ENCODE results near the gene TMEM30A.

Gene TMEM30A

DNA sequence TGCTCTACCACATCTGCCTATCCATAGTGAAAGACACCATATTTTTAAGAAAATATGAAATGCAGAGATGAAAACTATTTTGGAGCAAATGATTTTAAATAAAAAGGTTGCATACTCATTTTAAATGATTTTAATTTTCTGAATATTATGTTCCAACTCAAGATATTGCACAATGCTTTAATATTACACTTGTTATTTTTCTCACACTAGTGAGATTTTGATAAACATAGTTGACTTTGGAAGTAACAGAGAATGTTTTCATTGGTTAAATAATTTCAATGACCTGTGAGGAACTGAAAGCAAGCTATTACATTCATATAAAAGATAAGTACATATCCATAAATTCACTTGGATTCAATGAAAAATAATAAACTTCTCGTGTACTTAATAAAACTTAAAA is 7.2 kb upstream of the TMEM30A start:
- DNase-seq (ENCODE audit: low spot score): no peak

DNA sequence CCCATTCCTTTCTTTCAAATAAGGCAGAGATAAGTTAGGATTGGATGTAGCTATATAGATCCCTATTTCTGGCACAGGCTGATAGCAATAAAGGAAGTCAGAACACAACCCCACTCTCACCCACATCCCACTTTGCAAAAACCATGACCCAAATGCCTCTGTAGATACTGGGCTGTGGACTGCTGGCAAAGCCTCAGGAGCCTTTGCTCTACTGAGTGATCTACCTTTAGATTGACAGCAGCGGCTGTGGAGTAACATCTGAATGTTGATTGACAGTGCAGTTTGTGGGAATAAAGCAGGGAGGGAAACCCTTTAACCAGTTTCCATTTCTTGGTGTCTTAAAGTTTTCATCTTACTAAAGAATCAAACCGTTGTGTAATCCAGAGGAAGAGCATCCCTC is 6.7 kb upstream of the TMEM30A start:
- no peak for DNase-seq (ENCODE audit: low spot score)

DNA sequence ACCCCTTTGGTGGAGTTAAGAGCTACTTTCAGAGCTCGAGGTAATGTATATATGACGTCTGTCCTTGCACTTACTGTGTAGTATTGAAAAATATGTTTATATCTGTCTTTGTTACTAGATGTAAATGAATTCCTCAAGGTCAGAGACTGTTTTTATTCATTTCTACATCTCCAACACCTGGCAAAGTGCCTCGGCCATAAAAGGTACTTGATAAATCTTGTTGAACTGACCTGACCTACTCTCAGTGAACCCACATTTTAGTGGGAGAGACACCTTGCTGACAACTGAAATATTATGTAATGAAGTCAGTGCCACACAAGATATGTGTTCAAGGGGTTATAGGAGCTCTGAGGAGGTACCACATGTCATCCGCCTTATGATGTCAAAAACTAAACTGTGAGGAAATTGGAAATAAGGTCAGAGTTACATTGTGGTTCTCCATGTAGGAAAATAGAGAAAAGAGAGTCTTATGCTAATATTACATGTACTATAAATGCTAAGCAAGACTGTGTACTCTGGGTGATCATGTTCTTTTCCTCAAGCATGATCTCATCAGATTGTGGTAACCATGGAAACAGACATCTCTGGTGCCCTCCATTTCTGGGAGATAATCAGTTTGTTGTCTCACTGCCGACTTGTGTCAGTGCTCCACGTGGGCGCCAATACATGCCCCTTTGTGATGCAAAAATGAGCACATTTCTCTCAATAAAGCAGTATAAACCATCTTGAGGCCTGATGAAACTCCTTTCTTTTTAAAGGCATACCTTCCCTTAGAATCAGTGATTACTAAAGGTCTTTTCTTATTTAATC is 5.7 kb upstream of the TMEM30A start:
- no peak for DNase-seq (ENCODE audit: low spot score)

DNA sequence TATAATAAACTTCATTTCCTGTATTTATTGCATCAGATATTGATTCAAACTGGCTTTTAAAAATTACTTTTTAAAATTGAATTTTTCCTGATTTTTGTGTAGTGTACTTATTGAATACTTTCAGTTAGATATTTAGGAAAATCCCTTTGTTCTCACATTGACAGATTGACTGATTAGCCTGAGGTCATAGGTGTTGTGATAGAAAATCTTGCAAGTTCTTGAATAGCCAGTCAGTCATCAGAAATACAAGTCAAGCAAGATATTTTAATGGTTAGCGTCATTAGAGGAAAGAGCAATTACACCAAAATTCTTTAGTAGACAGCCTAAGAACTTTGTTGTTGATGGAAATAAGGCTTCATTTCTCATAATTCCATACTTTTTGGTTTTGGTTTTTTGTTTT is 3.4 kb upstream of the TMEM30A start:
- no peak for DNase-seq (ENCODE audit: low spot score)

DNA sequence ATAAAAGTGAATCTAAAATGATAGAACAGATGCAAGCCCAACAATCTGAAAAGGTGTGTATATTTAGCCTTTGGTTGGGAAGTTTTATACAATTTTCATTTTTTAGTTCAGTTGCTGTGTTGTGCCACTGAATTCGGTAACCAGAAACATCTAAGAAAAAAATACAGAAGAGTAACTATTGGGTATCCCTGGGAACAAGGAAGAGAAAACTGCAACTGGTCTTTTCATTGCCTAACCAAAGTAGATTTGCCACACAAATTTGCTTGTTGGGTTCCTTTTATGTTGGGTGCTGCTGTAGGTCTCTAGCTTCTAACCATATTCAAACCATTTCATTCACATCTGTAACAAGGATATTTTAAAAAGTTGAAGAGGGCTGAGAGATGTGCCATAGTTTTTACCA is 2.8 kb upstream of the TMEM30A start:
- DNase-seq (ENCODE audit: low spot score): no peak

DNA sequence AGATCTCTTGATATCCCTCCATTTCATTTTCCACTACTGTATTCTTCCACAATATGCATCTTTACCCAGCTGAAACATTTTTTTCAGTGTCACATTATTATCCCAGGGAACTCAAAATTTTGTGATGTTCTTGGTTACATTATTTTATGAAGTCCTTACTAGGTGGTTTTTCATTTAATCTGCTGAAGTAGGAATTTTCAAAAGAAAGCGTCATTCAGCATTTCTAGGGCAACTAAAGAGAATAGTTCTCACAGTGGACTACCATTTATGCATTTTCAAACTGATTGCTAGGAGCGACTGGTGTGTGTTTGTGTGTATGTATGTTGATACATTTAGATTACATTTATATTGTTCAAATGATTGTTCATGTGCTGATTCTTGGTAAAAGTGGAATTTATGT is 2.4 kb upstream of the TMEM30A start:
- DNase-seq (ENCODE audit: low spot score): no peak

DNA sequence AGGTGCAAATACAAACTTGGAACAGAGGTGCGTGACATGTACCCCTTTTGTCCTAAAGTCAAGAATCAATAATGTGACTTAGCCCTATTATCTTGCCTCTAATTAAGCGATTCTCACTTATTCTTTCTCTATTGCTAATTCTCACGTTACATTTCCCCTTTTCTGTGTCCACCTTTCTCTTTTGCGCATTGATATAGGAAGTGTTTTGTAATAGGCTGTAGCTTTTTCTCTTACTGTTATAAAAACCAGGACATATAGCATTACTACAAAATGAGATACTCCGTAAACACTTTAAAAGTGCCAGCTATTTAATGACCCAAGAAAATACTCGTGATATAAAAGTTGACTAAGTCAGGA is 669 bp upstream of the TMEM30A start:
- DNase-seq (ENCODE audit: low spot score): peak; percentile 6

DNA sequence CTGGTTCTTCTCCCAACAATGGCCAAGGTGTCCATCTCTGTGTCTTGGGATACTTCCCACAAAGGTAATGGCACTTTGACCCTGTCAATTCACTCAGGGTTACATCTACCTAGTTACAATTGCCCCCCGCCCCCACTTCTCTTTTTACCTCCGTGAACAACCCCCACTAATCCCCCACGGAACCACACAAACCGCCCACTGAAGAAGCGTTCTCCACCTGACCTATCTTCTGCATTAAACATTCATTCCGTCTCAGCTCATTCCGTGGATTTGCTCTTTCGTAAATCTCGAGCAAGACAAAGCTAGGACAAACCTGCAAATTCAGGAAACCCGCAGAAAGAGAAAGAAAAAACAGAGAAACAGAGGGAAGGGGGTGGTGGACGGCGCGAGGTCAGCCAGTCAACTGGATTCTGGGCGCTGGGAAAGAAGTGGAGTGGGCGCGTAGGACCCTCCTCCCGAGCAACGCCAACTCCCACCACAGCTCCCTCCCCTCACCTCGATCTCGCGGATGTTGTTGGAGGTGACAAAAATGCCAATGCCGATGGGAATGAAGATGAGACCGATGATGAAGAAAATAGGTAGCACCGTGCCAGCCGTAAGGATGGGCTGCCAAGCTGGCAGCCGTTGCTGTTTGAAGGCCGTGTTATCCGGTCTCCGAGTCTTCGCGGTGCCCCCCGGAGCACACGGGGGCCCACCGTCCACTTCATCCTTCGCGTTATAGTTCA is 523 bp downstream of the TMEM30A start:
- peak; percentile 23 for DNase-seq (ENCODE audit: low spot score)

DNA sequence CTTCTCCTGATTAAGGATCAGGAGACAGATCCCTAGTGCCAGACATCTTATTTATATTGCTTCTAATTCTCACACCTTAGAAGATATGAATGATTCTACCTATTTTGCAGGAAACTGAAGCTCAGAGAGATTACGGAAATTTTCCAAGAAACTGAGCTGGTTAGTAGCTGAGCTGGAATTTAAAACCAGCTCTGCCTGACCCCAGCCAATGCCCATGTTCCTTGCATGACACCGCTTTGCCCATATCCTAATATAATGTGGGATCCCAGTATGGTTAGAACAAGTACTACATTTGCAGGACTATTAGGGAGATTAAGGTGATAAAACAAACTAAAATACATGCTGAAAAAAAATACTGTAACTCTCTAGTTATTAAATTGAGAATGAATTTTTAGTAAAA is 1.9 kb downstream of the TMEM30A start:
- peak; percentile 8 for DNase-seq (ENCODE audit: low spot score)

DNA sequence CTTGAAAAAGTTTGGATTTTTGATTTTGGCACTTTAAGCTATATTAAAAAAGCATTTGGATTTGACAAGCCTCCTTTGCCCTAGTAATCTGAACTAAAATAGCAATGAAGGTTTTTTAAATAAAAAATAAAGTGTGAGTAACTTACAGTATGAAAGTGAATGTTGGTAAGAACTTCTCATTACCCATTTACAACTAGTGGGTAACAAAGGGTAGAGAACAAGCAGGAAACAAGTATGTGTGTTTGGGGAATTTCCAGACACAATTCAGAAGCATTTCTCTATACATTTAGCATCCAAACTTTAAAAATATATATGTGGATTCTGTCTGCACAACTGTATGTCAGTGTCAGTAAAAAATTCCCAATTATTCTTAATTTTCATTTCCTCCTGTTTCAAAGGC is 2.9 kb downstream of the TMEM30A start:
- DNase-seq (ENCODE audit: low spot score): no peak

DNA sequence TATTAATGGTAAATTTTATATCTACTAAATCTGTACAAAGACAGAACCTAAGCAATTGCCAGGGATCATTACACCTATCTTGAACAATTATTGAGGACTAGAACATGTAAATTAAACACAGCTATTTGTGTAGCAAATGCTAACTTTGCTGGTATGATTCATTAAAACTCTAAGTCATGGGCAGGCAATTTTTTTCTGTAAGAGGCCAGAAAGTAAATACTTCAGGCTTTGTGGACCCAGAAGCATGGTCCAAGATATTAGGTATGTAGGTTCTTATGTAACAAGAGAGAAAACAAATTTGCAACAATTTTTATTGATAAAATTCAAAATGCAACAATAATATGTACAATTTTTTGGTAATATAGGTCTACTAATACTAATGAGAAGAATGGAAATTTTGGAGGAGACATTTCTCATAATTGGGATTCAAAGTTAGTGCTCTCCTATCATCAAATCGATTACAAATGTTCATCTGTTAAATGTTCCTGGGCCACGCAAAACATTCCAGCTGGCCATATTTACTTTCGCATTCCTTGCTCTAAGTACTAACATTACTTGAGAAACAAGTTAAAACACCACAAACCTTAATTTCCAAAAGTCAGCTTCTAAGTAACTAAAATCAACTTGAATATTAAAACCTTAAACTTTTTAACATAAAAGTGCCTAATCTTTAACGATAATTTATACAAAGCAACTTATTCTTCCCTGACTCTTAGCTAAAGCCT is 4.3 kb downstream of the TMEM30A start:
- DNase-seq (ENCODE audit: low spot score): peak; percentile 12

DNA sequence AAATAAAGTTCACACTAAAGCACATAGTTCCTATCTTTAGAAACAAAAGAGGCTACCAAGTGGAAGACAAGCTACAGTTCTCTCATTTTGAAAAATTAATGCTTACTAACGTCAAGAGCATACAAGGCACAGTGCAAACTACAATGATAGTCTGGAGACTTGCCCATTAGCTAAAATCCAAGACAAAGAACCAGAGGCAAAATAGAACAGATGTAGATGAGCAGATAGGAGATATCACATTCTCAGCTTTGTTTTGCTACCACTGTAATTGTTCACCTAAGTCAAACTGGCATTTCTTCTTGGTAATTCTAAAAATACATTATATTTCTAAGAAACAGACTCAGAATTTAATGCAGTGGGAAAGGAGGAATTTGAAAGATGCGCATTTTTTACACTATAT is 5.2 kb downstream of the TMEM30A start:
- DNase-seq (ENCODE audit: low spot score): no peak

DNA sequence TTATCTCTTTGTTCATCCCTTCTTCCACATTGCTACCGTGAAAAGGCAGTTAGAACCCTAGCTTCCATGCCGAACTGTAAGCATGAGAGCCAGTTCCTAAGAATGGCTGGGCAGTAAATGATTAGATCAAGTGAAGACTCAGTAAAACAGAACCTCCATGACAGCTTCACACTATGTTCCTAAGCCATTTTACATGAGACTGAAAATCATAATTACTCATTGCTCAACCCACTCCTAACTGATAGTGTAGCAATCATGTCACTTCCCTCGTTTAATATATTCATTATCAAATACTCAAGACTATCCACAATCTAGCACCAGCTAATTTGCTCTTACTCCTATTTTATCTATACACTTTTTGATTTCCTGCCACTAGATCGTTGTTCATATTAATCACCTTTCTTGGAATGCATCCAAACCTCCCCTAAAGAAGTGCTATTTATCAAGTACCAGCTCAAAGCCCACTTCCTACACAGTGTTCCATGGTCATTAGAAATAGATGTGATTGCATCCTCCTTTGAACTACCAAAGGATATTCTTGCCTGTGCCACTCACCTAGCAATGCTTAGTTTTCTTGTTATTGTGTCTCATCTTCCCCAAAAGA is 6.0 kb downstream of the TMEM30A start:
- DNase-seq (ENCODE audit: low spot score): no peak

DNA sequence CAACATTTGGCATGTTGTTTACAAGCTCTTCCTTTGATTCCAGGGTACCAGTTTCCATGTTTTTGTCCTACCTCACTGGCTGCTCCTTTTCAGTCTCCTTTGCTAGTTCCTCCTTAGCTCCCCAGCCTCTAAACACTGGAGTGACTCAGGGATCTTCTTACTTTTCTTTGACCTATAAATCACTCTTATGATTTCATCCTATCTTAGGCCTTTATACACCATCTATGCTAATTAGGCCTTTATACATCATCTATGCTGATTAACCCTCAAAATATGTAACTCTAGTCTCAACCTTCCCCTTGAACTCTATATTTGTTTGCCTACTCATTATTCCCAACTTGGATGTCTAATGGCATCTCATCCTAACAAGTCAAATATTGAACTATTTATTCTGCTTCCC is 9.5 kb downstream of the TMEM30A start:
- DNase-seq (ENCODE audit: low spot score): peak; percentile 26

DNA sequence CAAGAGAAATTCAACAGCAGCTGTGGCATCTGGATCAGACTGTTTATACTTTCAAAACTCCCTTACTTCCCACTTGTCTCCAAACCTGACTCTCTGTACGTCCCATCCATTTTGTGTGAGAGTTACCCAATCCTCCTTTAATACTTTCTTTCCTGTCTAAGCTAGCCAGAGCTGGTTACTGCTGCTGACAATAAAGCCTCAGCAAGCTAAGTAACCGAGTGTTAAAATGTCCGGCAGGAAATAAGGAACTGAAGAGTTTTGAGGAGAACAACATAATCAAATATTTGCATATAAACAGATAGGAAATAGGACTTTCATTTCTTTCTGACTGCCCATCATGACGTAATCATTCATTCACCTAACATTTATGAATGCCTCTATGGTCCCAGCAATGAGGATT is 11.6 kb downstream of the TMEM30A start:
- no peak for DNase-seq (ENCODE audit: low spot score)

DNA sequence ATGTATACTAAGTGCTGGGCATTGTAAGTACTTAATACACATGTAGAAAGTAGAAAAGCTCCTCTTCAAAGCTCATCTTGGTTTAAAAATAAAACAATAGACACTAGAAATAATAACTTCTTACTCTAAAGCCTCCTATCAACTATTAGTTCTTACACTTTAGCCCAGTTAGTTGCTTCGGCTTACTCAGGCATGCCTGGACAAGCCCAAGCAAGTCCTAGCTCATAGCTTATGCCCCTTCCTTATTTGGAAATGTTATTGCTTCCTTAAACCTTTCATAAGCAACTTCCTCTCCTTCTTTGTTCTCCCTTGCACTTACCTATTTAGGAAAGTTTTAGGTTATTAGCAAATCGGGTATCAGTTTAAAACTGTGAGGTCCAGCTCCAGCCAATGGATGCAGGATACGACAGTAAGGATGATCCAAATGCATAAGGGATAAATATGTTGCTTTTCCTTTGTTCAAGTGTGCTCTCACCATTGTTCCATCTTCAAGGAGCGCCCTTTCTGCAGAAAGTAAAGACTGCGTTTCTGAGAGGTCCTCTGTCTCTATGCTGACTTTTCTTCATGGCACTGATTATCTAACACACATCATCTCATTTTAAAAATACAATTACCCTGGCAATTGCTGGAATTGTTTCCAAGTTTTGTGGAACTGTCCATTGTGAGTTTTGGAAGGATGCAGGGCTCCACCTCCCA is 12.3 kb downstream of the TMEM30A start:
- DNase-seq (ENCODE audit: low spot score): no peak

DNA sequence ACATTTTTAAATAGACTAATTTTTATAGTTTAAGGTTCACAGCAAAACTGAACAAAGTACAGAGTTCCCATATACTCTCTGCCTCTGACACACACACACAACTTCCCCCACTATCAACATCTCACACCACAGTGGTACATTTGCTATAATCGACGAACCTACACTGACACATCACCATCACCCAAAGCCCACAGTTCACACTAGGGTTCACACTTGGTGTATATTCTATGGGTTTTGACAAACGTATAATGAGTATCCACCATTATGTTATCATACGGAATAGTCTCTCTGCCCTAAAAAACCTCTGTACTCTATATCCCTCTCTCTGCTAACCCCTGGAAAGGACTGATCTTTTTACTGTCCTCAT is 15.6 kb downstream of the TMEM30A start:
- DNase-seq (ENCODE audit: low spot score): no peak

DNA sequence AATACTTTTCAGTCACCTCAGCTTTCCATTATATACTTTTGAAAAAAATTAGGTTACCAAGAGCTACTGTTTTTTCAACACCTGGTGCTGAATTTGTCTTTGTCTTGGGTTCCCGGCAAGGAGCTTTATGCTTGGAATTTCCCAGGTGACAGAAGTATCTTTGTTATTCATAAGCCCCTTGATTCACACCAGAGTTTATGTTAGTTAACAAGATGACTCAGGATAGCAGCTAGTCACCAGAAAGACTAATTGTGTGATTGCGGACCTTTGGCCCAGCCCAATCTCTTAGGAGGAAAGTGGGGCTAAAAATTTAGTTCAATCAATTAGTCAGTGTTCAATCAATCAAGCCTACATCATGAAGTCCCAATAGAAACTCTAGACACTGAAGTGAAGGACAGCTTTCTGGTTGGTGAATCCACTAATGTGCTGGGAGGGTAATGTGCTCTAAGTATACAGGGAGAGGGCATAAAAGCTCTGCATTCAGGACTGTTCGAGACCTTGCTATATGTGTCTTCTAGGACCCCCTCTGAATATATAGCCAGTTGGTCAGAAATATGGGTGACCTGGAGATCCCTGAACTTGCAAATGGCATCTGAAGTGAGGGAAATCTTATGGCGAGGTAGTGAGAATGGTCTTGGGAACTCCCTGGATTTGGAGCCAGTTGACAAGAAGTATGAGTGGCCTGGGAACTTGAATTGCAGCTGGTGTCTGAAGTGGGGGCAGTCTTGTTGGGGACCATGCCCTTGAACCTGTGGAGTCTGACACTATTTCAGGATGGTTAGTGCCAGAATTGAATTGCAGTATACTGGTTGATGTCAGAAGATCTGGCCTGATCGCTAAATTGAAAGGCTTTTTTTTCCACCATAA is 16.2 kb downstream of the TMEM30A start:
- no peak for DNase-seq (ENCODE audit: low spot score)

DNA sequence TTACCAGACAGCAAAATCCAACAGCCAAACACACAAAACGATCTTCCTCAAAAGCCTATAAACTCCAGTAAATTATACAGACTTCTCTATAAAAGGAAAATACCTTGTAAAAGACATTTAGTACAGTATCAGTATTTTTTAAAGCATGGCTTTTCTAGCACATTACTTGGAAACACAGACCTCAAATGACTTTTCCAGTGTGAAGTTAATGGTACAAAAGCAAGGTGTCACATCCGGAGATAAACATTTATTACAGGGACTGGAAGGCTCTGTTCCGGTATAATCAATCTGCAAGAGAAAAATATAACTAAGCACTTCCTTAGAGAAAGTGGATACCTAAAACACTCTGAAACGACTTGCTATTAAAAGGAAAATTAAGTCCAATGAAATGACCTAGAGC is 17.1 kb downstream of the TMEM30A start:
- DNase-seq (ENCODE audit: low spot score): no peak

DNA sequence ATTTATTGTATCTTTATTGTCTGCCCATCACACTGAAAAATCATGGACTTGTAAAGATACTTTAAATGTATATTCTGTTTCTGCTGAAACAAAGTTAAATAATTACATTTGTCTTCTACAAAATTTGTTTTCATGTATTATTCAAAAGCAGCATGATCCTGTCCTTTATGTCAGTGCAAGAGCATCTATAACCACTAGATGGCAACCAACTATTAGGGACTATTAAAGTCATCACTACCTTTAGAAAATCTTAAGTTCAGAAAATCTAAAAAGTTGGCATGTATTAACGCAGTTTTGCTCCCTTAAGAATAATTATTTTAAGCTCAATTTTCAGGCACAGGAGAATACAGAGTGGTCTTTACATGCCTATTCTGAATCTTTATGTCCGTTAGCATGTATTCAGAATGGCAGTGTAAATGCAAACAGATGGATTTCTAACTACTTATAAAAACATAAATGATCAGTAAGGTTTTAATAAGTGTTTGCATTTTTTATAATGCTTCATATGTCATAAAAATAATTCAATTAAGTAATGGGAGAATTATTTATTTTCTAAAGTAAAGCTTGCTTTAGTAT is 17.8 kb downstream of the TMEM30A start:
- DNase-seq (ENCODE audit: low spot score): peak; percentile 61

DNA sequence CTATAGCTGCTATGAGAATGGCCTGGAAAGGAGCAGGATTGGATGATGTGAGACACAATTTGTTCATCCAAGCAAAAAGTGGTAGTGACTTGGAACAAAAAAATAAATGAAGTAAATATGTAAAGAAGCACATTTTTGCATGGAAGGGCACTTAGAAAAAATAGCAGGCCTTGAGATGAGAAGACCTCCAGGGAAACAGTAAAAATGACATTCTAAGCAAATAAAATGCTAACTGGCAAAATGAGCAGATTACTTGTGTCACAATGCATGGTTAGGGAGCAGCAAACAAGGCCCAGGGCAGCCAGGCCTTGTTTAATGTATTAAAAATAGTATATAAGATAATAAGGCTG is 21.2 kb downstream of the TMEM30A start:
- DNase-seq (ENCODE audit: low spot score): no peak

All from GM03348 (cell line).